ENCODE data around the gene P3H4. TPM values are rescaled to one million over a fixed set of nuclear protein-coding genes. Genes with fewer than 3 reads are reported as not detected.

P3H4 gene
- total RNA-seq, 1 experiment from 2014 or later: 24.0 TPM

- Histone ChIP-seq H3K9me3 (ENCODE audit: control insufficient read depth, low read depth, low read length) (no peaks in the 10 kb centered on the region), H2BK5ac (ENCODE audit: insufficient read length, low read length) (no peak overlapping the region), H3T11ph (ENCODE audit: low read length) (no peak overlapping the region), H3K4me2 (ENCODE audit: insufficient read depth, insufficient read length, low read length) (no peak overlapping the region), H3K56ac (ENCODE audit: insufficient read length, low read depth, low read length) (no peak overlapping the region), H3K4ac (ENCODE audit: low read depth, low read length) (no peak overlapping the region), H3K18ac (ENCODE audit: insufficient read length, low read depth, low read length) (no peak overlapping the region), H2BK12ac (ENCODE audit: insufficient read length, low read depth, low read length) (no peak overlapping the region), H3K23me2 (ENCODE audit: insufficient read length, low read depth, low read length, poor library complexity, severe bottlenecking) (no peaks in the 10 kb centered on the region), H3K14ac (ENCODE audit: insufficient read depth, low read length) (no peak overlapping the region), H3K27me3 (ENCODE audit: insufficient read depth, low read length) (no peaks in the 10 kb centered on the region), H2BK15ac (ENCODE audit: low read depth, low read length) (no peak overlapping the region), H3K9ac (ENCODE audit: extremely low read depth, insufficient read length, low read length) (no peak overlapping the region), H3K4me1 (ENCODE audit: insufficient read depth, low read length) (peaks cover 7% of the 10 kb centered on the region; the same call in 1 of the 2 replicates), H3K23ac (ENCODE audit: insufficient read length, low read depth, low read length) (no peak overlapping the region), H3K79me1 (ENCODE audit: insufficient read depth, low read depth, low read length, poor library complexity, severe bottlenecking) (no peaks in the 10 kb centered on the region), H4K91ac (ENCODE audit: insufficient read length, low read depth, low read length) (no peak overlapping the region), H4K8ac (replicated peaks; ENCODE audit: insufficient read length, low read depth, low read length) (no peak overlapping the region), H3K27ac (ENCODE audit: insufficient read length, low read depth, low read length) (no peak overlapping the region), H3K79me2 (ENCODE audit: insufficient read depth, low read length) (no peaks in the 10 kb centered on the region), H2AK5ac (ENCODE audit: insufficient read length, low read length) (no peak overlapping the region), H4K5ac (ENCODE audit: insufficient read length, low read depth, low read length) (no peak overlapping the region), H2BK120ac (ENCODE audit: low read depth, low read length, poor library complexity, severe bottlenecking) (no peak overlapping the region), H4K20me1 (ENCODE audit: control insufficient read depth, insufficient read depth, insufficient read length) (no peaks in the 10 kb centered on the region), H2BK20ac (ENCODE audit: low read depth, low read length, poor library complexity, severe bottlenecking) (no peak overlapping the region), H2AFZ (ENCODE audit: low read length) (no peak overlapping the region)
- peaks cover 35 to 70% (median 67%) of the 10 kb centered on the region in 3 experiments for H3K36me3 Mint-ChIP-seq (ENCODE audit: insufficient read depth in 1 of 3, low read depth in 3 of 3)
- no peak for DNase-seq
- no peaks in the 10 kb centered on the region for H3K27me3 Mint-ChIP-seq (ENCODE audit: low read depth)
- H3K4me3 Mint-ChIP-seq: no peak overlapping the region
- H3K9me3 Mint-ChIP-seq: no peaks in the 10 kb centered on the region
- WGBS (ENCODE audit: extremely low coverage, insufficient read length, low lambda C conversion rate): no CpG with 5 or more reads among the region's 23 CpGs
- TF ChIP-seq CTCF (conservative IDR thresholded peaks at IDR 0.05): no peak
- H3K4me1 Mint-ChIP-seq: peaks cover 20 to 23% of the 10 kb centered on the region in 2 experiments
- H3K27ac Mint-ChIP-seq: no peak overlapping the region; a peak in 1 of 7 replicates
Observed at GRCh38 chr17:41768682-41769288, 43.0 kb downstream of the P3H4 start.

All from H9 (cell line).